Body of pancreas (tissue), 4 donors: ENCODE measurements around the gene MAP3K4. TPM values are rescaled to one million over a fixed set of nuclear protein-coding genes. Genes with fewer than 3 reads are reported as not detected.
A peak's percentile ranks its signal among the peaks of the same experiment; 100 is the strongest.

Source experiments
- ATAC-seq: fragments of 150-250 bp; one replicate; pipeline ENCODE4 v1.9.1; 2016
- DNase-seq, 4 donors: peaks; one replicate each; pipeline ENCODE4 v3.0.0-alpha.2; 2019
- H3K27ac ChIP-seq, 4 donors: fragments of 200-600 bp; sonication (generic); 1 replicate in 3 of 4; 2 replicates in 1 of 4; pipeline versions ENCODE4 v1.5.1 to v1.6.1; 2016 to 2019; ENCODE audit warnings: mild to moderate bottlenecking in 1 of 4, mixed read lengths in 1 of 4, moderate library complexity in 1 of 4
- H3K27me3 ChIP-seq, 2 donors: fragments of 200-600 bp; sonication (generic); one replicate each; pipeline ENCODE4 v1.6.0; 2016; ENCODE audit warnings: mild to moderate bottlenecking in 1 of 2
- H3K36me3 ChIP-seq, 2 donors: fragments of 200-600 bp; sonication (generic); replicated peaks in 1 of 2; 2 replicates each; pipeline ENCODE4 v1.5.1; 2016; ENCODE audit warnings: low read depth in 2 of 2; ENCODE audit not compliant: insufficient read depth in 1 of 2
- H3K4me1 ChIP-seq: fragments of 200-600 bp; sonication (generic); one replicate; pipeline ENCODE4 v1.6.0; 2016
- H3K4me3 ChIP-seq, 2 donors: fragments of 200-600 bp; sonication (generic); 1 replicate in 1 of 2; 2 replicates in 1 of 2; pipeline ENCODE4 v1.5.1; 2016 to 2019
- H3K9me3 ChIP-seq, 3 donors: fragments of 200-600 bp; sonication (generic); 1 replicate in 2 of 3; 2 replicates in 1 of 3; pipeline ENCODE4 v1.5.1; 2016
- POLR2A ChIP-seq, 3 donors: fragments of 450-650 bp; IDR thresholded peaks; one replicate each; pipeline ENCODE4 v1.6.1; 2016; ENCODE audit warnings: antibody characterized with exemption in 3 of 3, mild to moderate bottlenecking in 2 of 3
- WGBS, 2 donors: methylation state at CpG; one replicate each; pipeline ENCODE4 v1.1.5; 2017; 5-methylcytosine and 5-hydroxymethylcytosine counted together
- intact Hi-C: fragments of 100-400 bp; cut with DNase I; formaldehyde crosslinking; loops from one replicate; pipeline ENCODE4 v1.15.1; 2023
- total RNA-seq, 2 donors: library from RNA; depleted of rRNA; stranded (reverse); fragments of >200 nt; gene quantifications; one replicate each; pipeline ENCODE4 v1.1.0, GENCODE V29; 2016
- TF ChIP-seq, protein P1 (sequence below), 7 experiments: fragments of 450-650 bp in 4 of 7; fragments of 200-600 bp in 3 of 7; sonication (generic) in 3 of 7; IDR thresholded peaks; one replicate each; pipeline ENCODE4 v1.5.1; 2016 to 2019; ENCODE audit warnings: antibody characterized with exemption in 7 of 7

MAP3K4 gene
- total RNA-seq, 2 donors from 2014 or later: 20.1 to 31.4 TPM

DNA sequence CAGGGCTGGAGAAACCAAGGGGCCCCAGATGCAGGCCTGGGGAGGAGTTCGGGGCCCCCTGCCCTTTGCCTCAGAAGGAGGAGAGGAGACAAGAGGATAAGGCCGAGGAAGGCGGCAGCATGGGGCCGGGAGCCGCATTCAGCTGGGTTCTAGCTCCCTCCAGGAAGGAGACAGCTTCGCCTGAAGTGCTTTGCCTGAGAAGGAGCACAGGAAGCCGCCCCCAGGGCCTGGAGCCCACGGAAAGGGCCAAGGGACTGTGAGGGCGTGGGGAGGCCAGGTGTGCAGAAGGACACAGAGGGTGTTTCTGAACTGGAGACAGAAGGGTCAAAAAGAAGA is 160.9 kb downstream of the MAP3K4 start:
- DNase-seq: no peak
- H3K4me1 ChIP-seq: no peaks in the 10 kb centered on the region
- H3K27ac ChIP-seq: no peak overlapping the region
- intact Hi-C loops: no loop called here
- WGBS, 2 donors: 71 to 85% methylated on average over 9 of the region's 9 CpGs
- no peaks in the 10 kb centered on the region for H3K9me3 ChIP-seq
- ATAC-seq: no peak
- H3K27me3 ChIP-seq: no peaks in the 10 kb centered on the region
- H3K36me3 ChIP-seq: no peaks in the 10 kb centered on the region
- H3K4me3 ChIP-seq: no peak overlapping the region
- TF ChIP-seq, protein P1, sequence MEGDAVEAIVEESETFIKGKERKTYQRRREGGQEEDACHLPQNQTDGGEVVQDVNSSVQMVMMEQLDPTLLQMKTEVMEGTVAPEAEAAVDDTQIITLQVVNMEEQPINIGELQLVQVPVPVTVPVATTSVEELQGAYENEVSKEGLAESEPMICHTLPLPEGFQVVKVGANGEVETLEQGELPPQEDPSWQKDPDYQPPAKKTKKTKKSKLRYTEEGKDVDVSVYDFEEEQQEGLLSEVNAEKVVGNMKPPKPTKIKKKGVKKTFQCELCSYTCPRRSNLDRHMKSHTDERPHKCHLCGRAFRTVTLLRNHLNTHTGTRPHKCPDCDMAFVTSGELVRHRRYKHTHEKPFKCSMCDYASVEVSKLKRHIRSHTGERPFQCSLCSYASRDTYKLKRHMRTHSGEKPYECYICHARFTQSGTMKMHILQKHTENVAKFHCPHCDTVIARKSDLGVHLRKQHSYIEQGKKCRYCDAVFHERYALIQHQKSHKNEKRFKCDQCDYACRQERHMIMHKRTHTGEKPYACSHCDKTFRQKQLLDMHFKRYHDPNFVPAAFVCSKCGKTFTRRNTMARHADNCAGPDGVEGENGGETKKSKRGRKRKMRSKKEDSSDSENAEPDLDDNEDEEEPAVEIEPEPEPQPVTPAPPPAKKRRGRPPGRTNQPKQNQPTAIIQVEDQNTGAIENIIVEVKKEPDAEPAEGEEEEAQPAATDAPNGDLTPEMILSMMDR (IDR thresholded peaks at IDR 0.05): no peak
- no peak for TF ChIP-seq POLR2A (IDR thresholded peaks at IDR 0.05)

DNA sequence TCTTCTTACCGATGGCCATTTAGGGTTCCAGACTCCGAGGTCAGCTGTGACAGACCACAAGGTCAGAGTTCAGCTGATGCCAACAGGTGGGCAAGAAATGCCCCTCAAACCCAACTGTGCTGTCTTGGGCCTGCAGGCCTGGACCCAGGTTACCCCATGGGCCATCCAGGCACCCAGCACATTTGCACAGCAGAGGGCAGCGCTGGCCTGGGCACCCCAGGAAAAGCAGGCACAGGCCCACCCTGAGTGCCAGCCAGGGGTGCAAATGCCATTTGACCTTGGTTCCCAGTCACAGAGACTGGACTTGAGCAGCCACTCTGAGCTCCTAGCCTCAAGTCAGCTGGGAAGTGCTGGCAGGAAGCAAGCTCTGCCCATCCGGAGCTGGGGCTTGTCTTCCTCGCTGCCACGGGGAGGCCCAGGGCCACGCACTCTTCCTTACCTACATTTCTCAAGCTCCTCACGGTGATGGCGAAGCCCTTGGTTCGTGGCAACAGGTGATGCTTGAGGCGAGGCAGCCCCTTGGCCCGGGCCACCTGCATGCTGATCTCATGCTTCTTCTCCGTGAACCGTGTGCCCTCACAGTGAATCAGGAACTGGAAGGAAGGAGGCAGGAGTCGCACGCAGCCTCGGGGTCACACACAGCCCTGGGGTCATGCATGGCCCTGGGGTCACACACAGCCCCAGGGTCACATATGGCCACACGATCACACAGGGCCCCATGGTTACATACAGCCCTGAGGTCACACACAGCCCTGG is 161.5 kb downstream of the MAP3K4 start:
- DNase-seq (no peak), ATAC-seq (no peak)
- intact Hi-C loops: no loop called here
- Histone ChIP-seq H3K27me3 (no peaks in the 10 kb centered on the region), H3K4me1 (no peaks in the 10 kb centered on the region), H3K9me3 (no peaks in the 10 kb centered on the region), H3K36me3 (no peaks in the 10 kb centered on the region), H3K4me3 (no peak overlapping the region), H3K27ac (no peak overlapping the region)
- 89 to 90% methylated on average over 17 to 18 of the region's 18 CpGs for WGBS, 2 donors
- TF ChIP-seq POLR2A (IDR thresholded peaks at IDR 0.05): no peak
- TF ChIP-seq, protein P1 (IDR thresholded peaks at IDR 0.05): peak in 5 of 7 experiments; percentile 14 to 41 (median 34)

DNA sequence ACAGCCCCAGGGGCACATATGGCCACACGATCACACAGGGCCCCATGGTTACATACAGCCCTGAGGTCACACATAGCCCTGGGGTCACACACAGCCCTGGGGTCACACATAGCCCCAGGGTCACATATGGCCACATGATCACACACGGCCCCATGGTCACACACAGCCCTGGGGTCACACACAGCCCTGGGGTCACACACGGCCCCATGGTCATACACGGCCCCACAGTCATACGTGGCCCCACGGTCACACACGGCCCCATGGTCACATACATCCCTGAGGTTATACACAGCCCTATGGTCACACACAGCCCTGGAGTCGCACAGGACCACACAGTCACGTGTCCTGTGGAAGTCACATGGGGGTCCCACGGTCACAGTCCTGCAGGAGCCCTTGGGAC is 162.2 kb downstream of the MAP3K4 start:
- ATAC-seq: no peak

DNA sequence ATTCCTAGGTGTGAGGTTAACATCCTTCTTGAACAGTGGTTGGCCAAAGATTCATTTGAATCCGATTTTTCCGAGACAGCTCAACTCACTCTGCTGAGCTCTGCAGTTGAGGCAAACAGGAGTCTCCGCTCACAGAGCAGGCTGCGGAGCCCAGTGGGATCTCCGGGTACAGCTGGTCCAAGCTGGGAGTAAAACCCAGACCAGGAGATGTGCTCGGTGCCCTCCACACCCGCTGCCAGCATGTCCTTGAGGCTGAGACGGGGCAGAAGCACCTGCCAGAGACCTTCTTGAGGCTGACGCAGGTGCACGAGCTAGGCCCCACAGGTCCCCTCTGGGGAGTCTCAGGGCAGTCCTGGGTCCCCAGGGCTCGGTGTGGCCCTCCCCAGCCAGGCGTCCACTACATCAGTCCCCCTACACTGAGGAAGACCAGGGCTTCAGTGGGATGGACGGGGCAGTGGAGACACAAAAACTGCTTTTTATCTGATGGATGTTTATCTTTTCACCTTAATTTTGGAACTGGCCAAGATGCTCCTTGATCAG is 163.3 kb downstream of the MAP3K4 start:
- no peak for DNase-seq
- Histone ChIP-seq H3K4me3 (no peak overlapping the region), H3K4me1 (no peaks in the 10 kb centered on the region), H3K27ac (no peak overlapping the region), H3K27me3 (no peaks in the 10 kb centered on the region), H3K36me3 (no peaks in the 10 kb centered on the region), H3K9me3 (no peaks in the 10 kb centered on the region)
- 93 to 95% methylated on average over 13 of the region's 13 CpGs for WGBS, 2 donors
- no peak for ATAC-seq
- TF ChIP-seq, protein P1 (IDR thresholded peaks at IDR 0.05): no peak
- TF ChIP-seq POLR2A (IDR thresholded peaks at IDR 0.05): no peak
- intact Hi-C loops: no loop called here

More for the DNA sequence above, 162.2 kb downstream of the MAP3K4 start:
- no peak overlapping the region for H3K4me3 ChIP-seq
- H3K4me1 ChIP-seq: no peaks in the 10 kb centered on the region
- no peaks in the 10 kb centered on the region for H3K36me3 ChIP-seq
- WGBS, 2 donors: 96% methylated on average over 10 of the region's 10 CpGs; no CpG with 5 or more reads in 1 of the 2 donors
- H3K9me3 ChIP-seq: no peaks in the 10 kb centered on the region
- DNase-seq: no peak
- no peak for TF ChIP-seq POLR2A (IDR thresholded peaks at IDR 0.05)
- TF ChIP-seq, protein P1 (IDR thresholded peaks at IDR 0.05): no peak
- no peaks in the 10 kb centered on the region for H3K27me3 ChIP-seq
- intact Hi-C loops: no loop called here
- no peak overlapping the region for H3K27ac ChIP-seq

DNA sequence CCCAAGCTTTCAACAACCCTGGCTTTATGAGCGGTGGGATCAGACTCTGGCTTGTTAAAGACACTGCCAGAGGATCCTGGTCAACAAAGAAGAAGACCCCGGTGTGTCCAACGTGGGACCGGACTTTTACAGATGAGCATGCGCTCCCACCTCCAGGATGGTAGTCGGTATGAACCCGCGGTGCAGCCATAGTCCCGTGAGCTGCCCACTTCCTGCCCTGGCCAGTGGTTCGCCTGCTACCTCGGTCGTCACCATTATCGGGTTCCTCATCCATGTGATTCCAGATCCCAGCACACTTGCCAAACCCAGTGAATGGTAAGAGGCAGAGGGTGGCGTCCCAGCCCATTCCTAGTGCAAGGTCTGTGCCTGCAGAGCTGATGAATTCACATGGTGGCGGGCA is 169.6 kb downstream of the MAP3K4 start:
- H3K9me3 ChIP-seq: no peaks in the 10 kb centered on the region
- 96% methylated on average over 15 of the region's 15 CpGs for WGBS, 2 donors
- TF ChIP-seq, protein P1 (IDR thresholded peaks at IDR 0.05): no peak
- no peak for TF ChIP-seq POLR2A (IDR thresholded peaks at IDR 0.05)
- H3K27ac ChIP-seq: no peak overlapping the region
- ATAC-seq (no peak), DNase-seq (no peak)
- intact Hi-C loops: no loop called here
- no peaks in the 10 kb centered on the region for H3K4me1 ChIP-seq
- no peak overlapping the region for H3K4me3 ChIP-seq
- H3K36me3 ChIP-seq: no peaks in the 10 kb centered on the region
- H3K27me3 ChIP-seq: no peaks in the 10 kb centered on the region
